DND-41 (cell line): ENCODE results near the gene PLCB4.

Source experiments
- ATAC-seq: fragments of 200-7000 bp; cut with Tn5 transposase; 3 replicates; pipeline ENCODE4 v1.9.1; 2021; ENCODE audit warnings: low read depth; ENCODE audit not compliant: insufficient read depth
- DNase-seq: peaks from one replicate; pipeline ENCODE4 v3.0.0-alpha.2; 2020
- H2AFZ ChIP-seq: 2 replicates; pipeline ENCODE4 v1.6.0; 2012; ENCODE audit warnings: low read depth, low read length
- H3K27ac ChIP-seq: 2 replicates; pipeline ENCODE4 v1.5.1; 2012; ENCODE audit warnings: low read length, inconsistent platforms
- H3K27me3 ChIP-seq: fragments of 200-600 bp; sonication (generic); 2 replicates; pipeline ENCODE4 v1.6.0; 2012; ENCODE audit warnings: low read length, mild to moderate bottlenecking, inconsistent platforms; ENCODE audit not compliant: insufficient read depth, poor library complexity
- H3K36me3 ChIP-seq: 2 replicates; pipeline ENCODE4 v1.5.1; 2012; ENCODE audit warnings: low read length, inconsistent platforms; ENCODE audit not compliant: insufficient read depth
- H3K4me1 ChIP-seq: 2 replicates; pipeline ENCODE4 v1.5.1; 2012; ENCODE audit warnings: mild to moderate bottlenecking, low read length; ENCODE audit not compliant: insufficient read depth
- H3K4me2 ChIP-seq: 2 replicates; pipeline ENCODE4 v1.6.0; 2012; ENCODE audit warnings: mild to moderate bottlenecking, moderate library complexity, low read length, inconsistent platforms; ENCODE audit not compliant: insufficient read depth
- H3K4me3 ChIP-seq, 2 experiments: fragments of 200-600 bp in 1 of 2; shearing (Covaris generic) in 1 of 2; 2 replicates each; pipeline ENCODE4 v1.5.1; 2012 to 2016; ENCODE audit warnings: inconsistent platforms in 2 of 2, low read length in 2 of 2, mild to moderate bottlenecking in 2 of 2, low read depth in 1 of 2, moderate library complexity in 1 of 2
- H3K79me2 ChIP-seq: 2 replicates; pipeline ENCODE4 v1.6.0; 2012; ENCODE audit warnings: low read length, inconsistent platforms; ENCODE audit not compliant: insufficient read depth
- H3K9ac ChIP-seq: 2 replicates; pipeline ENCODE4 v1.6.0; 2012; ENCODE audit warnings: low read depth, mild to moderate bottlenecking, inconsistent platforms, low read length, moderate library complexity
- H3K9me3 ChIP-seq: 2 replicates; pipeline ENCODE4 v1.5.1; 2012; ENCODE audit warnings: low read length, moderate library complexity, mild to moderate bottlenecking, inconsistent platforms; ENCODE audit not compliant: insufficient read depth, severe bottlenecking
- H4K20me1 ChIP-seq: 2 replicates; pipeline ENCODE4 v1.6.0; 2012; ENCODE audit warnings: low read length; ENCODE audit not compliant: insufficient read depth
- EZH2 ChIP-seq: IDR thresholded peaks from 3 replicates; pipeline ENCODE4 v1.6.1; 2012; ENCODE audit warnings: borderline replicate concordance, low read depth, mild to moderate bottlenecking, moderate library complexity, low read length, inconsistent platforms; ENCODE audit not compliant: severe bottlenecking
- TF ChIP-seq, protein P1 (sequence below): IDR thresholded peaks from 2 replicates; pipeline ENCODE4 v1.5.1; 2012; ENCODE audit warnings: borderline replicate concordance, low read length, moderate library complexity, mild to moderate bottlenecking; ENCODE audit not compliant: poor library complexity, severe bottlenecking; ENCODE audit errors: extremely low read depth

PLCB4 gene

DNA sequence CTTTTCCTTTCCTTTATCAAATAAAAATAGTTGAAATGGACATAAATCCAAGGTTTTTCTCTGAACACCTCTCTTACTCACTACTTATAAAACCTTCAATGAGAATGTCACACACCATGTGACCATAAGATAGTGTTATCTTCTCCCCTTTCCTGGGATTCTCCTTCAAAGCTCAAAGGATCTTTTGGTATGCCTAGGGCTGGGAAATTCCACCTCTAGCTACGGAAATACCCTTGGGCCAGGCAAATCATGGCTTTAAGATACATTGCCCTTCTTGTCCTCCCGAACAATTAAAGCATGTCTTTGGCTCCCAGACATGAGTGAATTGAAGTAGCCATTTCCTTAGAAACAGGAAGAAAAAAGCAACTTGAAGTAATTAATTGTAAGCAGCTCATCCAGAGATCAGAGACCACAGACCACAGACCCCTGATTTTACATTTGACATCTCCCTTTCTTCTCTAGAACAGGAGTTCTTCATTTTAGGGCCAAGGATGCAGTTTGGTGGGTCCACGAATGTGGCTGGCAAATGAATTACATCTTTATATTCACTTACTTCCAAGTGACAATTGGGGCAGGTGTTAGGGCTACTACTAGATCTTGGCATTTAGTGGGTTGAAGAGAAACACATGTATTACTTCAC, 4.1 kb downstream of the PLCB4 start:
- Histone ChIP-seq H3K4me3 (no peak overlapping the region), H3K36me3 (no peaks in the 10 kb centered on the region), H3K9me3 (no peaks in the 10 kb centered on the region), H3K9ac (no peak overlapping the region), H3K27me3 (peaks cover 10% of the 10 kb centered on the region), H3K4me1 (peaks cover 43% of the 10 kb centered on the region), H3K79me2 (no peaks in the 10 kb centered on the region), H3K27ac (no peak overlapping the region), H2AFZ (no peak overlapping the region), H4K20me1 (no peaks in the 10 kb centered on the region), H3K4me2 (no peak overlapping the region)
- ATAC-seq (no peak), DNase-seq (no peak)
- TF ChIP-seq, protein P1, sequence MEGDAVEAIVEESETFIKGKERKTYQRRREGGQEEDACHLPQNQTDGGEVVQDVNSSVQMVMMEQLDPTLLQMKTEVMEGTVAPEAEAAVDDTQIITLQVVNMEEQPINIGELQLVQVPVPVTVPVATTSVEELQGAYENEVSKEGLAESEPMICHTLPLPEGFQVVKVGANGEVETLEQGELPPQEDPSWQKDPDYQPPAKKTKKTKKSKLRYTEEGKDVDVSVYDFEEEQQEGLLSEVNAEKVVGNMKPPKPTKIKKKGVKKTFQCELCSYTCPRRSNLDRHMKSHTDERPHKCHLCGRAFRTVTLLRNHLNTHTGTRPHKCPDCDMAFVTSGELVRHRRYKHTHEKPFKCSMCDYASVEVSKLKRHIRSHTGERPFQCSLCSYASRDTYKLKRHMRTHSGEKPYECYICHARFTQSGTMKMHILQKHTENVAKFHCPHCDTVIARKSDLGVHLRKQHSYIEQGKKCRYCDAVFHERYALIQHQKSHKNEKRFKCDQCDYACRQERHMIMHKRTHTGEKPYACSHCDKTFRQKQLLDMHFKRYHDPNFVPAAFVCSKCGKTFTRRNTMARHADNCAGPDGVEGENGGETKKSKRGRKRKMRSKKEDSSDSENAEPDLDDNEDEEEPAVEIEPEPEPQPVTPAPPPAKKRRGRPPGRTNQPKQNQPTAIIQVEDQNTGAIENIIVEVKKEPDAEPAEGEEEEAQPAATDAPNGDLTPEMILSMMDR = no peak
- TF ChIP-seq EZH2 = no peak

DNA sequence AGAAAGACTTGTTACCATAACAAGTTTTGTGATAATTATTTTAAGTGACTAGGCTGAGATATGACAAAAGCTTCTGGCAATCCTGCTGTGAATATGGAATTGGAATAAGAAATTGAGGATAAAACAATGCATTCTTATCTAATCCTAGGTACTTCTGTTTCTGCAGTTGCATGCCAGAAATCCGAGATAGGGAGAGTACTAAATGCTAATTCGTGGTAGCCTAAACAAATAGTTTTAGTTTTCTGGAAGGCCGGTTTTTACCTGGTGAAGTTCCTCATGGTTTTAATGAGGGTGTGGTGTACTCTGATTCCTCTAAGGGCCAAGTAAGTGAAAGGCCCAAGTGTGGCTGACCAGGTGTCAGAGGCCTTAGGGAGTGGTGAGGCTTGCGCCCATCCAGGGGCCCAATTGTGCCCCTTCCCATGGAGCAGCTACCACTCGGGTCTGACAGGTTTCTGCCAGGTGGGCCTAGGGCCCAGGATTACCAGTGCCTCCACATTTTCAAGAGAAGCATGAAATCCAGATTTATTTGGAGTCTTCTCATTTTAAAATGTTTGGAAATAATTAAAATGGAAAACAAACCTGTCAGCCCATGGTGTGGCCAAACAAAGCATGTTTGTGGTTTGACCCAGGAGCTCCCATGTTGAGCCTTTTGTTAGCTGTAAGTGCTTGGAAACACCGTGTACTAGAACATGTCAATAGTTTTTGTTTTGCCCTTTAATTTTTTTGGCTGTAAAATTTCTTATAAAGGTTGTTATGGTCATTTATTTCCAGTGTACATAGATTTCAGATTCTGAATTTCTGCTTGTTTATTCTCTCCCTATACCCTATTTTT, 6.6 kb downstream of the PLCB4 start:
- Histone ChIP-seq H3K9me3 (no peaks in the 10 kb centered on the region), H3K4me1 (peaks cover 23% of the 10 kb centered on the region), H3K79me2 (no peaks in the 10 kb centered on the region), H4K20me1 (no peaks in the 10 kb centered on the region), H3K4me3 (no peak overlapping the region), H3K9ac (no peak overlapping the region), H3K27ac (no peak overlapping the region), H3K36me3 (no peaks in the 10 kb centered on the region), H2AFZ (no peak overlapping the region), H3K4me2 (no peak overlapping the region), H3K27me3 (no peaks in the 10 kb centered on the region)
- DNase-seq (no peak), ATAC-seq (no peak)
- TF ChIP-seq, protein P1 = no peak
- TF ChIP-seq EZH2 = no peak

DNA sequence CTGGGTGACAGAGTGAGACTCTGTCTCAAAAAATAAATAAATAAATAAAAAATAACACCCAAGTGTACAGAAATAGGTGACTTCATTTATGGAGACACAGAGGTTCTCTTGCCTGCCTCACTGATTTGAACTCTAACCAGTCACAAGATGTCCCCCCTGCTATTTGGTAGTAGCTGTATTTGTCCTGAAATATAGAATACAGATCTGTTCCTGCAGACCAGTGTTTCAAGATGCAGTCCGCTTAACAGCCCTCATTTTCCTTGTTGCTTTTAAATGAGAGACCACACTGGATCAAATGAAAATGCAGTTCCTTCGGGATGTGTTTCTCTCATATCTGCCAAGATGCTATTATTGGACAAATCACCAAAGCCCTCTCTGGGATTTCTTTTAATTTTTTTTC, 7.6 kb downstream of the PLCB4 start:
- no peak overlapping the region for H3K4me3 ChIP-seq
- no peak overlapping the region for H3K9ac ChIP-seq
- no peak overlapping the region for H2AFZ ChIP-seq
- no peaks in the 10 kb centered on the region for H3K79me2 ChIP-seq
- no peaks in the 10 kb centered on the region for H4K20me1 ChIP-seq
- ATAC-seq (no peak), DNase-seq (no peak)
- TF ChIP-seq, protein P1 = no peak
- TF ChIP-seq EZH2 = no peak
- no peaks in the 10 kb centered on the region for H3K27me3 ChIP-seq
- H3K4me2 ChIP-seq = no peak overlapping the region
- H3K27ac ChIP-seq = no peak overlapping the region
- H3K4me1 ChIP-seq = peaks cover 20% of the 10 kb centered on the region
- H3K36me3 ChIP-seq = no peaks in the 10 kb centered on the region
- no peaks in the 10 kb centered on the region for H3K9me3 ChIP-seq
